ENCODE measurements around the gene MMP1.

The MMP1 gene

GRCh38 chr11:102798012-102798746 is at the start of gene MMP1:
Gene MMP1, minus strand, starts transcription at chr11:102798160. Its CDS starts 68 bp downstream, at chr11:102798092.
- no peak for TF ChIP-seq CTCF (IDR thresholded peaks at IDR 0.05; ENCODE audit: insufficient read depth, low read length, missing control alignments)
- no peak for DNase-seq (ENCODE audit: low read depth, low spot score)
- CTCF ChIA-PET: interaction anchor here (0.9 to 1.3 kb wide), 5 partner anchors 10 to 143 kb away, joined by 3 to 5 read pairs (median 3); no protein-coding TSS in a partner anchor
- POLR2A ChIA-PET: no interaction called here
- H3K4me3 ChIP-seq (ENCODE audit: low read depth, low read length): no peak within 1 kb of the TSS

- H3K4me3 ChIP-seq (ENCODE audit: low read depth, low read length): no peak overlapping the region
- ChIA-PET CTCF (interaction anchor here (0.9 kb wide), 1 partner anchor 15 kb away, joined by 3 read pairs; no protein-coding TSS in a partner anchor), POLR2A (no interaction called here)
- DNase-seq (ENCODE audit: low read depth, low spot score): no peak
- TF ChIP-seq CTCF (IDR thresholded peaks at IDR 0.05; ENCODE audit: insufficient read depth, low read length, missing control alignments): no peak
Measured at GRCh38 chr11:102846292-102846691, 48.3 kb upstream of the MMP1 start.

- ChIA-PET CTCF (interaction anchor here (1.3 to 3.3 kb wide), 4 partner anchors 9 to 71 kb away, joined by 4 to 18 read pairs (median 4); no protein-coding TSS in a partner anchor), POLR2A (no interaction called here)
- TF ChIP-seq CTCF (IDR thresholded peaks at IDR 0.05; ENCODE audit: insufficient read depth, low read length, missing control alignments): no peak
- DNase-seq (ENCODE audit: low read depth, low spot score): no peak
- H3K4me3 ChIP-seq (ENCODE audit: low read depth, low read length): no peak within 1 kb of the TSS
Measured at GRCh38 chr11:102843489-102843888, 45.5 kb upstream of the MMP1 start, which contains the start of gene MMP3. Gene MMP3, minus strand, starts transcription at chr11:102843609. Its CDS starts 63 bp downstream, at chr11:102843546.

GRCh38 chr11:102842930-102843329 is 45.0 kb upstream of the MMP1 start:
- ChIA-PET POLR2A (interaction anchor here (0.6 kb wide), 1 partner anchor 55 kb away, joined by 3 read pairs; no protein-coding TSS in a partner anchor), CTCF (interaction anchor here (1.3 to 3.3 kb wide), 4 partner anchors 8 to 48 kb away, joined by 4 to 18 read pairs (median 4); no protein-coding TSS in a partner anchor)
- TF ChIP-seq CTCF (IDR thresholded peaks at IDR 0.05; ENCODE audit: insufficient read depth, low read length, missing control alignments): no peak
- no peak overlapping the region for H3K4me3 ChIP-seq (ENCODE audit: low read depth, low read length)
- DNase-seq (ENCODE audit: low read depth, low spot score): no peak

GRCh38 chr11:102840018-102840417 is 42.1 kb upstream of the MMP1 start:
- no peak for DNase-seq (ENCODE audit: low read depth, low spot score)
- no peak overlapping the region for H3K4me3 ChIP-seq (ENCODE audit: low read depth, low read length)
- POLR2A ChIA-PET: no interaction called here
- CTCF ChIA-PET: interaction anchor here (2.0 to 2.1 kb wide), 2 partner anchors 9 to 74 kb away, joined by 5 to 7 read pairs; no protein-coding TSS in a partner anchor
- TF ChIP-seq CTCF (IDR thresholded peaks at IDR 0.05; ENCODE audit: insufficient read depth, low read length, missing control alignments): no peak

- no peak for DNase-seq (ENCODE audit: low read depth, low spot score)
- CTCF ChIA-PET: interaction anchor here (2.3 kb wide), 1 partner anchor 103 kb away, joined by 11 read pairs; no protein-coding TSS in a partner anchor
- TF ChIP-seq CTCF (IDR thresholded peaks at IDR 0.05; ENCODE audit: insufficient read depth, low read length, missing control alignments): no peak
- POLR2A ChIA-PET: no interaction called here
- no peak overlapping the region for H3K4me3 ChIP-seq (ENCODE audit: low read depth, low read length)
Measured at GRCh38 chr11:102837646-102838045, 39.7 kb upstream of the MMP1 start.
